HG02678 (cell line): ENCODE measurements around the gene ETV7.
"Not testable (repeated sequence)": the region's sequence is repeated elsewhere in the genome, so short reads cannot be mapped to it uniquely, and the experiment has no call there.

Experiments used
- ATAC-seq: cut with Tn5 transposase; IDR thresholded peaks from one replicate; pipeline ENCODE4 v1.9.1; 2021; ENCODE audit warnings: mild to moderate bottlenecking, moderate library complexity; ENCODE audit not compliant: unreplicated experiment

ETV7 gene

GRCh38 chr6:36387440-36388303 lies at the start of gene ETV7:
TSS of gene ETV7 (minus strand) at chr6:36387669. CDS start at chr6:36387541, 128 bp downstream.
- no peak for ATAC-seq

- no peak for ATAC-seq
Observed at GRCh38 chr6:36436466-36436865, 49.0 kb upstream of the ETV7 start.

GRCh38 chr6:36432151-36432671 lies 44.7 kb upstream of the ETV7 start:
- no peak for ATAC-seq

GRCh38 chr6:36431197-36431596 lies 43.7 kb upstream of the ETV7 start:
- ATAC-seq, result no peak

GRCh38 chr6:36430351-36430750 lies 42.9 kb upstream of the ETV7 start:
- ATAC-seq, result no peak

- ATAC-seq, result no peak
Observed at GRCh38 chr6:36428911-36429310, 41.4 kb upstream of the ETV7 start.

GRCh38 chr6:36426622-36427021 lies 39.2 kb upstream of the ETV7 start:
- no peak for ATAC-seq

GRCh38 chr6:36423101-36423824 lies 35.8 kb upstream of the ETV7 start:
- peak; percentile 97 for ATAC-seq

GRCh38 chr6:36422714-36423100 lies 35.2 kb upstream of the ETV7 start:
- no peak for ATAC-seq

GRCh38 chr6:36419310-36419709 lies 31.8 kb upstream of the ETV7 start:
- ATAC-seq, result no peak

GRCh38 chr6:36418558-36418957 lies 31.1 kb upstream of the ETV7 start:
- no peak for ATAC-seq

- ATAC-seq, result no peak
Observed at GRCh38 chr6:36414481-36414880, 27.0 kb upstream of the ETV7 start.

GRCh38 chr6:36413489-36414480 lies 26.3 kb upstream of the ETV7 start:
- ATAC-seq, result no peak

- ATAC-seq, result not testable (repeated sequence)
Observed at GRCh38 chr6:36409718-36410117, 22.2 kb upstream of the ETV7 start.

- ATAC-seq, result no peak
Observed at GRCh38 chr6:36404164-36404563, 16.7 kb upstream of the ETV7 start.

GRCh38 chr6:36402481-36402880 lies 15.0 kb upstream of the ETV7 start:
- ATAC-seq, result no peak

GRCh38 chr6:36399970-36400369 lies 12.5 kb upstream of the ETV7 start:
- no peak for ATAC-seq

GRCh38 chr6:36392621-36393020 lies 5.2 kb upstream of the ETV7 start:
- ATAC-seq, result no peak

- ATAC-seq, result no peak
Observed at GRCh38 chr6:36389353-36389752, 1.9 kb upstream of the ETV7 start.

GRCh38 chr6:36386495-36387439 lies 702 bp downstream of the ETV7 start:
- no peak for ATAC-seq
